HG03103 (cell line): ENCODE results near the gene IL1RAPL1.

Experiments
- ATAC-seq: cut with Tn5 transposase; IDR thresholded peaks from one replicate; pipeline ENCODE4 v1.9.1; 2021; ENCODE audit warnings: low read depth; ENCODE audit not compliant: unreplicated experiment

IL1RAPL1 gene

DNA sequence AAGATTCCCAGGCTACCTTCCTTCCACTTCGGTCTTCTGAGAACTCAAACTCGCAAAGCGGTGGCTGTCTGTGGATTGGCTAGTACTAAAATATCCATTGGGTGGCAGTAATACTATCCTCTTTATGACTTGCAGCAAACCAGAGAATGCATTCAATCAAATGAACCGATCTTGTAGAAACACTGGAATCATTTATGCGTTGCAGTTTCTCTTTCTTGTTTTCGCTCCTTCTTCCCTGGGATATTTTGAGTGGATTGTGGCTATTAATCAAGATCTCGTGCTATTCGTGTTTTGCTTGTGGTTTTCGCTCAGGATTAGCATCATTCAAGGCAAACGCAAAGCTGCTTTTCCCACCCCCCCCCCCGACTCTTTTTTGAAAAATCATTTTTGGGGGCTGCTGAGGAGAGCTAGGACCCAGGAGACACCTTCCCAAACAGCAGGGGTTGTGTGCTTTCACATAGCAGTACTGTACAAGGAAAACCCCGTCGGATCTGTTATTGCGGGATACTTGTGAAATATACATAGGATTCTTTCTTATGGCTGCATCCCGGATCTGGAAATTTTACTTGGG, at the start of gene IL1RAPL1:
TSS of gene IL1RAPL1 (plus strand) at position 466 of the 571 bp plus-strand sequence.
- ATAC-seq = no peak

DNA sequence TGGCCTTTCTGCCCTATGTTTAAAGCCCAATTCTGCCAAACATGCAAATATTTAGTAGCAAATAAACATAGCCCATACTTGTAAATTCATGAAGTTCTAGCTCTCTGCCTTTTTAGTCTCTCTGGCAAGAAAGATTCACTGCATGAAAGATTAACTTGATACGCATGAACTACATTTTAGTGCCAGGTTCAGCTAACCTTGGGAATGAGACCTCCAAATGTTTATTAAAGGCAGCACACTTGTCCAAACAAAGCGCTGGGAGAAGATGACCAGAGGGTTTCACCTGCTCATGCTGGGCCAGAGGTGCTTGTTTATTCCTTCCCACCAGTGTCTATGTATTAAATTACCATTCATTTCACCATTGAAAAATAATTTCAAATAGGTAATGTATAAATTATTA, 44.5 kb upstream of the IL1RAPL1 start:
- ATAC-seq = no peak

- no peak for ATAC-seq
Observed at GRCh38 chrX:28549838-28550237, 37.4 kb upstream of the IL1RAPL1 start.

DNA sequence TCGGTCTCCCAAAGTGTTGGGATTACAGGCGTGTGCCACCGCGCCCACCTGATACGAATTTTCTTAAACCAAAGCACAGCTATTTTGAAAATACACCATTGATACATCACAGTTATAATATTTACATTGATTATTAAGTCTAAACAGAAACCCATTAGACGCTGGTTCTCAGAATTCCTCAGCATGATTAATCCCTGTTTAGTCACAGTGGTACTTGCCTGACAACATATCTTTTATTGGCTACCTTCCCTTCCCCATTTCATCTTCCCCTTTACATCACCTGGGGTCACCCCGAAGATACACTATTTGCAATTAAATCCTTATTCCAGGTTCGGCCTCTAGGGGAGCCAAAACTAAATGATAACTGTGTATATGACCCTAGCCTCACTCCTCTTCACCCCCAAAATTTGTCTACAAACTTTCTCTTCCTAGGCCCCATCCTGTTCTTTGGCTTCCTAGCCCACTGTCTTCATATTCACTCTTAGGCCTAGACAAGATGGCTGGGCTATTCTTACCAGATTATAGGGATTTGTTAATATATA, 36.8 kb upstream of the IL1RAPL1 start:
- ATAC-seq = no peak

DNA sequence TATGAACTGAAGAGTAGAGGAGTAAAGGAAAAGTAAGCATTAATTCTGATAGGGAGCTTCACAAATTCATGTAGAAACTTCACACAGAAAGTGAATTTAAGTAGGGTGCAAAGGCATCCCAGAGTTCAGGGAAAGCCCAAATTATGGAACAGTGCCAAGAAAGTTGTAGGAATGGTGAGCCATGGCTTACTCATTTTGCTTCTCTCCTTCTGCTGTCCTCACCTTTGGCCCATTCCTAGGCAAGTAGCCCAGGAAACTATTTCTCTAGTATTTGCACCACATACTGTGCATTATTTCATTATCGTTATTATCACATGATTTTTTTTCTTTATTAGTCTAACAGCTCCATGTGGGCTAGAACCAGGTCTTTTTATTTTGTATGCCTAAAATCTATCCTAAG, 34.9 kb upstream of the IL1RAPL1 start:
- no peak for ATAC-seq

GRCh38 chrX:28552882-28553829, 34.1 kb upstream of the IL1RAPL1 start:
- no peak for ATAC-seq

DNA sequence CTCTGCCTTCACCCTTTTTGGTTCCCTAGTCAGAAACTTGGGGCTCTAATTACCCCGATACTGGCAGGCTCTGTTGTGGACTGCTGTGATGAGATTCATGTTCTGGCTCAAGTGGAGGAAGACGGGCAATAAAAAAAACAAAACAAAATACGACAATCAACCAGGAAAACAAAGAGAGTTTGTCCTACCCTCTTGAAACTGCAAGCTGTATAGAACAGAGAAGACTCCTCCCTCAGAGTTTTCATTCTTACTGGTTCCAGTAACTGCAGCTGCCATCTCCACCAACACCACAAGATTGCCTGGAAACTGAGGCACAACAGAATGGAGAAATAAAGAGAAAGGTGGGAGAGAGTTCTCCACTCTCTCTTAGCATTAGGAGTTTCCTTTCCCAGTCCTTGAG, 11.1 kb upstream of the IL1RAPL1 start:
- ATAC-seq = no peak

- ATAC-seq = no peak
Observed at GRCh38 chrX:28581522-28581921, 5.7 kb upstream of the IL1RAPL1 start.

DNA sequence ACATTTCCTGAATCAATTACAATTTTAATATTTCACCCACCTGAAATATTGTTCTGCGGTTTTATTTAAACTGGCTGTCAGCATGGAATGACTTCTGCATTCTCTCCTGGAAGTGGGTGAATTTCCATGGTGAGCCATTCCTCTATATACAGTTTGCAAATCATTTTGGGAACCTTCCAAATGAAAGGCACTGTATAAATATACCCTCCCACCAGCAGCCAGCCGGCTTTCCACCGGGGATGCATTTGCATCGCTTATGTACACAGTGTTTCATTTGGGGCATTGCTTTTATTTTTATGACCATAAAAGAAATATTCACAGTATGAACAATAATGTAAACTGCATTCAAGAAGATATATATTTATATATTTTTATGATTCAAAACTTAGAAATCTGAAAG, 4.7 kb upstream of the IL1RAPL1 start:
- no peak for ATAC-seq

- ATAC-seq = no peak
Observed at GRCh38 chrX:28584025-28584424, 3.2 kb upstream of the IL1RAPL1 start.

DNA sequence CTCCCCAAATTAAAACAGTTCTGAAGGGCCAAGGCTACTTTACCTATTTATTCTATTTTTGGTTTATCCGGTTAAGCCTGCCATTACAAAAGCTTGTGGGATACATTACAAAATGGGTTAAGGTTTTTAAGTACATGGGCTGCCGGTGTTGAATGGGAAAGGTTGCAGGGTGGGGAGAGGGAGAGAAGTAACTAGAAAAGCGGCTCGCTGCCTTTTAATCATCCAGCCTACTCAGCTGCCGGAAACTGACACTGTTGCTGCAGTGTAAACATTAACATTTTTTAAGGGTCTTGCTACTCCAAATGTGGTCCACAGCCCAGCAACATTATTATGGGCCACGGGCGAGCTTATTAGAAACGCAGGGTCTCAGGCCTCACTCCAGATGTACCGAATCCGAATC, 1.5 kb upstream of the IL1RAPL1 start:
- no peak for ATAC-seq

DNA sequence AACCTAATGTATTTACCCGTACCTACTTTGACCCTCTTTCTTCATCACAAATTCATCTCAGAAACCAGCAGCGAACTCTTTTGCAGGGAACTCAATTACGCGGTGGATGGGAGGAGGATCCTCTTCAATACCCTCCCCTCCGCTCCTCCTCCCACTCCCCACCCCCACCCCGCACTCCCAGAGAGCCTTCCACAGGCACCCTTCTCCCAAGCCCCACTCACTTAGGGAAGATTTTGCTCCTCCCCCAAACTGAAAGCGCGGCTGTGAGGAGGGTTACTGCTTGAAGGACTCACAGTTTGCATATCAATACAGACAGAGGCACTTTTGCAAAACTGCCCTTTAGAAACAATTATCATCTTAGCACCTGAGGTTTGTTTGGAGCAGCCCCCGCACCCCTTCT, 960 bp upstream of the IL1RAPL1 start:
- ATAC-seq = no peak

DNA sequence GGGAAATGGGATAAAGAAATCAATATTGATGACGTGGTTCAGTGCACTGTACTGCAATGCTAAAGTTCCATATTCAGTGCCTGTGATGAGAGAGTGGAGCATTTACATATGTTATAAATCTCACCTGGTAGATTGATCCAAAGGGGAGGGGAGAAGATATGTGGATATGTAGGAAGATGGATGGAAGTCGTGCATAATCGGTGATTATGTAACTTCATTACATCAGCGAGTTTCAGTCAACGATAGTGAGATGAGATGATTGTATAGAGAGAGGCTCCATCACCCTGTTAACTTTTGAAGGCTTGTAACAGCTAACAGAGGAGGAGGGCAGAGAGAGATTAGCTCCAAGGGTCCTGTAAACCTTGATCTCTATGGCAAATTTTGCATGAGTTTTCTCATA, 1.8 kb downstream of the IL1RAPL1 start:
- no peak for ATAC-seq

DNA sequence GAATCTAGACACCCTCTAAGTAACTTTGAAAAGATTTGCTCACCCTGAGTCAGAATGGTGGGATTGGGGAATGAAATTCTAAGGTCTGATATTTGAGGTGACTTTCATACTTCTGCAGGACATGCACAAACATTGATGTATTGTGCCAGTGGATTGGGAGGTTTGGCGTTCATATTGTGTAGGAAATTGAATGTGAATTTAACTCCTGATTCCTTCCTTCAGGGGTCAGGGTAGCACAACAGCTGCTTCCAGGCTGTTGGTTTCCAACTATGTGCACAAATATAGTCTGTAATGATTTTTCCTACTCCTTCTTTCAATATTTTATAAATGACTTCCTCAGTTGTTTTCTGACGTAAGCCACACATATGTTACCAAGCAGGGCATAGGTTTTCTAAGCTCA, 3.1 kb downstream of the IL1RAPL1 start:
- ATAC-seq = no peak

- ATAC-seq = no peak
Observed at GRCh38 chrX:28591542-28591941, 4.3 kb downstream of the IL1RAPL1 start.

DNA sequence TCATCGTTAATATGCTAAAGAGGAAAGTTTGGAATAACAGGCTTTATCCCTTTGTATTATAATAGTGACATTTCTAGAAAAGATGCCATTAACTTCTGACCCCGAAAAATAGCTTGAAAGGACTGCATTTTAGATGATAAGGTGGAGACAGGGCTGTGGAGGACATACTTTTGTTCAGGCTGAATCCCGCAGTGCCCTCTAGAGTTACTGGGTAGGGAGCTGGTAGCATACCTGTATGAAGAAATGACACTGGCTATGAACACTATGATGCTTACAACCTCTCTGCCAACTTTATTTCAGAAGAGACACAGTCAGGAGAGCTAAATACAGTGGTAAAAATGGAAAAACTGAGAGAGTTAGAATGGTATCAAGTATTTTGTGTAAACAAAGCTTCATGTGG, 8.1 kb downstream of the IL1RAPL1 start:
- no peak for ATAC-seq

DNA sequence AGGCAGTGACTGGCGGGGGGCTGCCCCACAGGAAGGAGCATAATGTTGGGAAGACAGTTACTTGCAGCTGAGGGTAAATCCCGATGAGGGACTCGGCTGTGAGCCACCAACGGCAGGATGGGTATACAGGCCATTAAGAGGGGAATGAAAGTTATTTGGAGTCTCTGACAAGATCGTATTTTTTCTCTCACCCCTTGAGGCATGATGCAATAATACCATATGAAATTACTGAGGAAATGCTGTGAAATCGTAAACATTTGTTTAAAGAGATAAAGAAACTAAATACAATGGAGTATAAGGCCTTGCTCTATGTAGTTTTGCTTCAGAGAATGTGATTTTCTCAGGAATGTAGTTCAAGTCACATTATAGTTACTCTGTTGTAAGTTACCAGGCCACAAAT, 12.7 kb downstream of the IL1RAPL1 start:
- no peak for ATAC-seq

DNA sequence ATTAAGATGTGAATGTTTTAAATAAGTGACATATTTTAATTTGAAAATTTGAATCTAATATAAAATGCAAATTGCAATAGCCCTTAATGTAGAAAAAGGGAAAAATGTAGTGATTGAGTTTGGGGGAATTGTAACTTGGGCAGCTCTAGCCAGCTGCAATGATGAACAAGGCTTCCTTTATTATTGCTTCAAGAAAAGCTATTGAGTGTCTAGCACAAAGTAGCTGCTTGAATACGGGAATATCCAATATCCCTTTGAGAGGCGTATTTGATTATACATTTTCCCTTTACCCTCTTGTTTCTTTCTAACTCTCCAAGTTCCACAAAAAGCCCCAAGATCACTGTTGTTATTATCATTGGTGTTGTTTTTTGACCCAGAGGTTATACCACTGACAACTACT, 21.8 kb downstream of the IL1RAPL1 start:
- no peak for ATAC-seq

DNA sequence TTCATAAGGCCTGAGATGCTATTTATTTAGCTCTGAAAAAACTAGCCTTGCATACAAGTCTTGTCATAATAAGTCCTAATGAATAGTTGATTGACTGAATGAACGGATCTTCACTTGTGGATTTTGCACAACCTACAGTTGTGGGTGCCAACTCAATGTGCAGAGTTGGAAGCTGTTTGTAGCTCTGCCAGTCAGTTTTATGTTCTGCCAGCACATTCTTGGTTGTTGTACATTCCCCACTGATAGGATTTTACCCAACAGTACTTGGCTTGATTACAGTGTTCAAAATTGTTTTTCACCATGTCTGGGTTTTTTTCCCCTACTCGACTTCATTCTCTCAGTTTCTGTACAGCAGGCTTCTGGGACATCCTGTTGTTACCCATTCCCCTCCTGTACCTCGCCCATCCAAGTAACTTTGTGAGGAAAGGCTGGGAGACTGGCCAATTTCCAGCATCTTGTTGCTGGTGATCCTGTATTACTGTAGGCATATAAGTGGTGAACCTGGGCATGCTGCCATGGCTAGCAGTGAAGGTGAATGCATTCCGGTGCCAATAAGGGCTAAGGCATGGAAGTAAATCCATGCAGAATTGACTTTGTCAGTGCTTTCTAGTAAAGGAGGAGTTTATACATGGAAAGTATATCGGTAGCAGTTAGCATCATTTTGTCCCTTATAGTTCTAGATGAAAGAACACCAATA, 22.8 kb downstream of the IL1RAPL1 start:
- ATAC-seq = no peak

GRCh38 chrX:28610746-28611145, 23.5 kb downstream of the IL1RAPL1 start:
- no peak for ATAC-seq

- ATAC-seq = no peak
Observed at GRCh38 chrX:28613558-28613957, 26.3 kb downstream of the IL1RAPL1 start.
